Neutrophil (primary cell): Measurements from ENCODE around the gene LIPT2.

Experiments used
- H3K27ac ChIP-seq: fragments of 200-600 bp; sonication (generic); 2 replicates; pipeline ENCODE4 v1.5.1; 2016; ENCODE audit warnings: mild to moderate bottlenecking, moderate library complexity
- H3K27me3 ChIP-seq: fragments of 200-600 bp; sonication (generic); 2 replicates; pipeline ENCODE4 v1.6.0; 2016; ENCODE audit warnings: mild to moderate bottlenecking
- H3K36me3 ChIP-seq: fragments of 200-600 bp; sonication (generic); 2 replicates; pipeline ENCODE4 v1.5.1; 2017
- H3K4me1 ChIP-seq, 2 experiments: fragments of 200-600 bp in 1 of 2; sonication (generic) in 1 of 2; 1 replicate in 1 of 2; 2 replicates in 1 of 2; pipeline versions ENCODE4 v1.5.1 to v1.6.1; 2013 to 2016; ENCODE audit warnings: low read depth in 1 of 2, low read length in 1 of 2, mild to moderate bottlenecking in 1 of 2, moderate library complexity in 1 of 2; ENCODE audit not compliant: control insufficient read depth in 1 of 2, insufficient read depth in 1 of 2
- H3K4me3 ChIP-seq, 2 experiments: fragments of 200-600 bp in 1 of 2; sonication (generic) in 1 of 2; 1 replicate in 1 of 2; 2 replicates in 1 of 2; pipeline ENCODE4 v1.5.1; 2013 to 2016; ENCODE audit warnings: low read depth in 1 of 2, low read length in 1 of 2, mild to moderate bottlenecking in 1 of 2, moderate library complexity in 1 of 2
- H3K9me3 ChIP-seq: fragments of 200-600 bp; sonication (generic); 2 replicates; pipeline ENCODE4 v1.5.1; 2016
- CTCF ChIP-seq: fragments of 200-600 bp; sonication (generic); IDR thresholded peaks from 2 replicates; pipeline ENCODE4 v1.5.1; 2016; ENCODE audit warnings: antibody characterized with exemption

LIPT2 gene

GRCh38 chr11:74493791-74494630 lies 487 bp upstream of the LIPT2 start:
- H3K27ac ChIP-seq: peak overlapping the region; percentile 93

GRCh38 chr11:74492084-74492483 lies 1.4 kb downstream of the LIPT2 start:
- Histone ChIP-seq H3K9me3 (no peaks in the 10 kb centered on the region), H3K27ac (no peak overlapping the region), H3K4me3 (no peak overlapping the region), H3K27me3 (no peaks in the 10 kb centered on the region), H3K4me1 (peaks cover 16 to 21% of the 10 kb centered on the region in 2 experiments), H3K36me3 (no peaks in the 10 kb centered on the region)
- TF ChIP-seq CTCF: no peak

More at GRCh38 chr11:74493791-74494630, 487 bp upstream of the LIPT2 start:
- H3K4me3 ChIP-seq: peak overlapping the region; percentile 86 to 97
- H3K4me1 ChIP-seq: peaks cover 16 to 21% of the 10 kb centered on the region in 2 experiments
- TF ChIP-seq CTCF: no peak
- H3K36me3 ChIP-seq: no peaks in the 10 kb centered on the region
- no peaks in the 10 kb centered on the region for H3K27me3 ChIP-seq
- H3K9me3 ChIP-seq: no peaks in the 10 kb centered on the region

- no peaks in the 10 kb centered on the region for H3K9me3 ChIP-seq
- H3K4me3 ChIP-seq: no peak overlapping the region
- no peak for TF ChIP-seq CTCF
- H3K4me1 ChIP-seq: peaks cover 16 to 21% of the 10 kb centered on the region in 2 experiments
- no peaks in the 10 kb centered on the region for H3K27me3 ChIP-seq
- no peak overlapping the region for H3K27ac ChIP-seq
- no peaks in the 10 kb centered on the region for H3K36me3 ChIP-seq
Observed at GRCh38 chr11:74490941-74491340, 2.6 kb downstream of the LIPT2 start.

- H3K27me3 ChIP-seq: no peaks in the 10 kb centered on the region
- TF ChIP-seq CTCF: no peak
- H3K9me3 ChIP-seq: no peaks in the 10 kb centered on the region
- no peaks in the 10 kb centered on the region for H3K36me3 ChIP-seq
- H3K4me1 ChIP-seq: peaks cover 5 to 6% of the 10 kb centered on the region in 2 experiments
- no peak overlapping the region for H3K27ac ChIP-seq
- no peak overlapping the region for H3K4me3 ChIP-seq
Observed at GRCh38 chr11:74487875-74488274, 5.6 kb downstream of the LIPT2 start.

GRCh38 chr11:74485868-74486267 lies 7.7 kb downstream of the LIPT2 start:
- H3K36me3 ChIP-seq: no peaks in the 10 kb centered on the region
- no peak overlapping the region for H3K4me3 ChIP-seq
- no peaks in the 10 kb centered on the region for H3K27me3 ChIP-seq
- TF ChIP-seq CTCF: no peak
- H3K9me3 ChIP-seq: no peaks in the 10 kb centered on the region
- H3K4me1 ChIP-seq: no peaks in the 10 kb centered on the region
- H3K27ac ChIP-seq: no peak overlapping the region
